GM23338 (cell line): ENCODE results near the gene KLHDC1.
"Not testable (repeated sequence)": the region's sequence is repeated elsewhere in the genome, so short reads cannot be mapped to it uniquely, and the experiment has no call there.

Experiments
- CTCF ChIP-seq, 2 experiments: fragments of 200-600 bp in 1 of 2; sonication (generic) in 1 of 2; conservative IDR thresholded peaks; 2 replicates each; pipeline versions ENCODE4 v1.5.1 to v1.6.1; 2016 to 2017; ENCODE audit warnings: antibody characterized with exemption in 2 of 2, low read depth in 2 of 2, mild to moderate bottlenecking in 2 of 2, moderate library complexity in 1 of 2
- JUNB ChIP-seq: IDR thresholded peaks from one replicate; pipeline ENCODE4 v1.6.1; 2016; ENCODE audit warnings: antibody characterized with exemption; ENCODE audit not compliant: unreplicated experiment

DNA sequence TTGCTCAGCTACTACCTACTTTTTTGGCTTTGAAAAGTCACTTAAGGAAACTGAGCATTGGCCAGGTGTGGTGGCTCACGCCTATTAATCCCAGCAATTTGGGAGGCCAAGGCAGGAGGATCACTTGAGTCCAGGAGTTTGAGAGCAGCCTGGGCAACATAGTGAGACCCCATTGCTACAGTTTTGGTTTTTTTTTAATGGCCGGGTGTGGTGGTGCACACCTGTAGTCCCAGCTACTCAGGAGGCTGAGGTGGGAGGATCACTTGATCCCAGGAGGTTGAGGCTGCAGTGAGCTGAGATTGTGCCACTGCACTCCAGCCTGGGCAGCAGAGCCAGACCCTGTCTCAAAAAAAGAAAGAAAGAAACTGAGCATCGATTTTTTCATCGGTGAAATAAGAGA, 42.7 kb downstream of the KLHDC1 start:
- not testable (repeated sequence) for TF ChIP-seq CTCF (conservative IDR thresholded peaks at IDR 0.05; ENCODE audit: low read depth in 2 of 2); JUNB
